CD1c-positive myeloid dendritic cell (primary cell): ENCODE results near the gene WNT5A.

Experiments used
- DNase-seq: peaks from one replicate; pipeline ENCODE4 v3.0.0-alpha.2; 2016; ENCODE audit errors: extremely low spot score

WNT5A gene

GRCh38 chr3:55481744-55482495 lies 5.2 kb downstream of the WNT5A start:
- peak; percentile 70 for DNase-seq

- DNase-seq: no peak
Observed at GRCh38 chr3:55480911-55481743, 6.0 kb downstream of the WNT5A start.

GRCh38 chr3:55477306-55478303 lies 9.5 kb downstream of the WNT5A start:
- no peak for DNase-seq

- no peak for DNase-seq
Observed at GRCh38 chr3:55476515-55476914, 10.6 kb downstream of the WNT5A start.

GRCh38 chr3:55474213-55474632 lies 12.9 kb downstream of the WNT5A start:
- DNase-seq: no peak

GRCh38 chr3:55473788-55474187 lies 13.3 kb downstream of the WNT5A start:
- no peak for DNase-seq

GRCh38 chr3:55471522-55472280 lies 15.4 kb downstream of the WNT5A start:
- DNase-seq: no peak

GRCh38 chr3:55471084-55471483 lies 16.0 kb downstream of the WNT5A start:
- DNase-seq: no peak

- no peak for DNase-seq
Observed at GRCh38 chr3:55469957-55470526, 17.1 kb downstream of the WNT5A start.

GRCh38 chr3:55468251-55468650 lies 18.9 kb downstream of the WNT5A start:
- DNase-seq: no peak

- DNase-seq: no peak
Observed at GRCh38 chr3:55467099-55467498, 20.0 kb downstream of the WNT5A start.

- no peak for DNase-seq
Observed at GRCh38 chr3:55466526-55466925, 20.6 kb downstream of the WNT5A start.

- no peak for DNase-seq
Observed at GRCh38 chr3:55461896-55462295, 25.2 kb downstream of the WNT5A start.

- no peak for DNase-seq
Observed at GRCh38 chr3:55459838-55460237, 27.3 kb downstream of the WNT5A start.

GRCh38 chr3:55458181-55458790 lies 28.8 kb downstream of the WNT5A start:
- DNase-seq: no peak

- no peak for DNase-seq
Observed at GRCh38 chr3:55455915-55456314, 31.2 kb downstream of the WNT5A start.

GRCh38 chr3:55454611-55455010 lies 32.5 kb downstream of the WNT5A start:
- DNase-seq: no peak

GRCh38 chr3:55453886-55454496 lies 33.1 kb downstream of the WNT5A start:
- no peak for DNase-seq

- no peak for DNase-seq
Observed at GRCh38 chr3:55452886-55453285, 34.2 kb downstream of the WNT5A start.

GRCh38 chr3:55449527-55449926 lies 37.6 kb downstream of the WNT5A start:
- DNase-seq: no peak
